ENCODE measurements around the gene CBARP.
"Not testable (repeated sequence)": the region's sequence is repeated elsewhere in the genome, so short reads cannot be mapped to it uniquely, and the experiment has no call there.

Gene CBARP

DNA sequence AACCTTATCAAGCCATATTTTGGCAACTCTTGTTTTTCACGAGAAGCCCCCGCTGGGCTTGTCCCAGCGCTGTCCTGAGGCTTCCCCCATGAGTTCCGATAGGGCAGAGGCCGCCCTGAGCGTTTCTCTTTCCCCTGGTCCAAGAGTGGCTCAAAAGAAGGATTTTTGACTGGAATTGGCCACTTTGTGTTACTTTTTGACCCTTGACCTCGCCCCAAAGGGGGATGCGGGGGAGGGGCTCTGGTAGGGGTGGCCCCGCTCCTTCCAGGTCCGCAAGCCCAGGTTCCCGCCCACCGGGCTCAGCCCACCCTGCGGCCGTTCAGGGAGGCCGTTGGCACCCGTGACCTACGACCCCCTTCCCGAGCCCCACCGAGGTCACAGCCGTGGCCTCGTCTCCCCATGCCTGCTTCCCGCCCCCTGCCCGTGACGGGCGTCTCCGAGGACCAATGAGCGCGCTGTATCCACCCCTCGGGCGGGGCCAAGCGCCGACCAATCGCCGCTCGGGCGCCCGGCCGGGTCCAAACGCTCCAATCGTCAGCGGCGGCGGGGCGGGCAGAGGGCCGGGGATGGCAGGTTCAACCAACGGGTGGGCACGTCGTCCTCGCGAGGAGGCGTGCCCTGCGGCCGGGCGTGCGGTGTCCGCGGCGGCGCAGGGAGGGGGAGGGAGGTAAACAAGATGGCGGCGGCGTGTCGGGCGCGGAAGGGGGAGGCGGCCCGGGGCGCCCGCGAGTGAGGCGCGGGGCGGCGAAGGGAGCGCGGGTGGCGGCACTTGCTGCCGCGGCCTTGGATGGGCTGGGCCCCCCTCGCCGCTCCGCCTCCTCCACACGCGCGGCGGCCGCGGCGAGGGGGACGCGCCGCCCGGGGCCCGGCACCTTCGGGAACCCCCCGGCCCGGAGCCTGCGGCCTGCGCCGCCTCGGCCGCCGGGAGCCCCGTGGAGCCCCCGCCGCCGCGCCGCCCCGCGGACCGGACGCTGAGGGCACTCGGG, 32.4 kb downstream of the CBARP start, which contains the start of gene STK11:
Gene STK11 (plus strand): TSS at position 665 of the 986 bp plus-strand sequence. CDS start 1,136 bp downstream, outside the sequence.
- H3K27me3 ChIP-seq (ENCODE audit: control insufficient read depth, insufficient read depth, low read length, poor library complexity, severe bottlenecking): peaks cover 7% of the 10 kb centered on the region
- H3K9me3 ChIP-seq (ENCODE audit: control insufficient read depth, low read length): no peaks in the 10 kb centered on the region
- no peaks in the 10 kb centered on the region for H3K36me3 ChIP-seq (ENCODE audit: control insufficient read depth, insufficient read depth, low read length)
- peak within 1 kb of the TSS; percentile 50 for H3K27ac ChIP-seq (ENCODE audit: insufficient read depth, low read depth, low read length, poor library complexity, severe bottlenecking)
- H3K4me3 ChIP-seq (ENCODE audit: insufficient read depth, low read depth, low read length): peak within 1 kb of the TSS; percentile 72
- H3K4me1 ChIP-seq (ENCODE audit: control insufficient read depth, insufficient read depth, low read length): peaks cover 6% of the 10 kb centered on the region
- 3% methylated on average over 114 of the region's 114 CpGs for WGBS, 2 experiments

DNA sequence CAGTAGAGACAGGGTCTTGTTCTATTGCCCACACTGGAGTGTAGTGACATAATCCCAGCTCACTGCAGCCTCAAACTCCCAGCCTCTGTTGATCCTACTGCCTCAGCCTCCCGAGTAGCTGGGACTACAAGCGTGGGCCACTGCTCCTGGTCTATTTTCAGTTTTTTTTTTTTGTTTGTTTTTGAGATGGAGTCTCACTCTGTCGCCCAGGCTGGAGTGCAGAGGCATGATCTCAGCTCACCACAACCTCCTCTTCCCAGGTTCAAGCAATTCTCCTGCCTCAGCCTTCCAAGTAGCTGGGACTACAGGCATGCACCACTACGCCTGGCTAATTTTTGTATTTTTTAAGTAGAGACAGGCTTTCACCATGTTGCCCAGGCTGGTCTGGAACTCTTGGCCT, 37.2 kb downstream of the CBARP start:
- not testable (repeated sequence) for H3K27ac ChIP-seq (ENCODE audit: insufficient read depth, low read depth, low read length, poor library complexity, severe bottlenecking); H3K36me3 ChIP-seq (ENCODE audit: control insufficient read depth, insufficient read depth, low read length); H3K9me3 ChIP-seq (ENCODE audit: control insufficient read depth, low read length); H3K27me3 ChIP-seq (ENCODE audit: control insufficient read depth, insufficient read depth, low read length, poor library complexity, severe bottlenecking); H3K4me3 ChIP-seq (ENCODE audit: insufficient read depth, low read depth, low read length); H3K4me1 ChIP-seq (ENCODE audit: control insufficient read depth, insufficient read depth, low read length)
- WGBS, 2 experiments: 87 to 90% methylated on average over 4 of the region's 4 CpGs

- Histone ChIP-seq H3K9me3 (ENCODE audit: control insufficient read depth, low read length) (no peaks in the 10 kb centered on the region), H3K27me3 (ENCODE audit: control insufficient read depth, insufficient read depth, low read length, poor library complexity, severe bottlenecking) (no peaks in the 10 kb centered on the region), H3K4me3 (ENCODE audit: insufficient read depth, low read depth, low read length) (no peak overlapping the region), H3K27ac (ENCODE audit: insufficient read depth, low read depth, low read length, poor library complexity, severe bottlenecking) (no peak overlapping the region), H3K36me3 (ENCODE audit: control insufficient read depth, insufficient read depth, low read length) (no peaks in the 10 kb centered on the region), H3K4me1 (ENCODE audit: control insufficient read depth, insufficient read depth, low read length) (no peaks in the 10 kb centered on the region)
- 84 to 86% methylated on average over 10 of the region's 10 CpGs for WGBS, 2 experiments
Observed at GRCh38 chr19:1199531-1199930, 38.3 kb downstream of the CBARP start.

- Histone ChIP-seq H3K4me3 (ENCODE audit: insufficient read depth, low read depth, low read length) (no peak overlapping the region), H3K36me3 (ENCODE audit: control insufficient read depth, insufficient read depth, low read length) (no peaks in the 10 kb centered on the region), H3K4me1 (ENCODE audit: control insufficient read depth, insufficient read depth, low read length) (no peaks in the 10 kb centered on the region), H3K27me3 (ENCODE audit: control insufficient read depth, insufficient read depth, low read length, poor library complexity, severe bottlenecking) (no peaks in the 10 kb centered on the region), H3K9me3 (ENCODE audit: control insufficient read depth, low read length) (no peaks in the 10 kb centered on the region), H3K27ac (ENCODE audit: insufficient read depth, low read depth, low read length, poor library complexity, severe bottlenecking) (no peak overlapping the region)
- 83 to 85% methylated on average over 9 of the region's 9 CpGs for whole genome bisulfite sequencing, 2 experiments
Observed at GRCh38 chr19:1189419-1189818, 48.4 kb downstream of the CBARP start.

DNA sequence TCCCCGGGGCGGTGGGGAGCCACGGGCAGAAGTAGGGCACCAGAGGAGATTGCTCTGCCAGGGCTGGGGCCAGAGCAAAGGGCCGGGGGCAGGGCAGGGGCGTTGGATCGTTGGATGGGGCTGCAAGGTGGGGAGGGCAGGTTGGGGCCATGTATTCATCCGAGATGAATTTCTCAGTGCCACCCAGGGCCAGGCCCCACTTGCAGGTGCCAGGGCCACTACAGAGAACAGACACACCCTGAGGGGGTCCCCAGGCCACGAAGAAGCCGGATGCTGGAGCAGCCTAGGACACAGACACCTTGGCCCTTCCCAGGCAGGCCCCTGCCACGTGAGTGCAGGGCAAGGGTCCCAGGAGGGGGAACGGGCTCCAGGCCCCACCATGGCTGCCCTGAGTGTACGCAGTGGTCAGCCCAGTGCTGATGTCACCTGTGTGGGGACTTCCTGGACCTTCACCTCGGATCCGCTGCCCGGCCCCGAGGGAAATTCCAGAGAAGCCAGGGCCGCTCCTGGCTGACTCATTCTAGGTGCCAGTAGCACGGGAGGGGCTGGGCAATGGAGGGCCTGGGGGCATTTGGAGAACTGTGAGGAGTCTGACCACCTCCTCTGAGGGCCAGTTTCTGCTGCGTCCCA, 54.1 kb downstream of the CBARP start:
- Histone ChIP-seq H3K36me3 (ENCODE audit: control insufficient read depth, insufficient read depth, low read length) (no peaks in the 10 kb centered on the region), H3K4me3 (ENCODE audit: insufficient read depth, low read depth, low read length) (no peak overlapping the region), H3K4me1 (ENCODE audit: control insufficient read depth, insufficient read depth, low read length) (no peaks in the 10 kb centered on the region), H3K9me3 (ENCODE audit: control insufficient read depth, low read length) (no peaks in the 10 kb centered on the region), H3K27me3 (ENCODE audit: control insufficient read depth, insufficient read depth, low read length, poor library complexity, severe bottlenecking) (no peaks in the 10 kb centered on the region), H3K27ac (ENCODE audit: insufficient read depth, low read depth, low read length, poor library complexity, severe bottlenecking) (no peak overlapping the region)
- 84 to 88% methylated on average over 19 of the region's 19 CpGs for WGBS, 2 experiments

DNA sequence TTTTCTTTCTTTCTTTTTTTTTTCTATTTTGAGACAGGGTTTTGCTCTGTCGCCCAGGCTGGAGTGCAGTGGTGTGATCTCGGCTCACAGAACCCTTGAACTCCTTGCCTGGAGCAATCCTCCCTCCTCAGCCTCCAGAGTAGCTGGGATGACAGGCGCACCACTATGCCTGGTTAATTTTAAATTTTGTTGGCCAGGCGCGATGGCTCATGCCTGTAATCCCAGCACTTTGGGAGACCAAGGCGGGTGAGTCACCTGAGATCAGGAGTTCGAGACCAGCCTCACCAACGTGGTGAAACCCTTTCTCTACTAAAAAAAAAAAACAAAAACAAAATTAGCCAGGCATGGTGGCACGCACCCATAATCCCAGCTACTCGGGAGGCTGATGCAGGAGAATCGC, 55.1 kb downstream of the CBARP start:
- Histone ChIP-seq H3K4me3 (ENCODE audit: insufficient read depth, low read depth, low read length) (no peak overlapping the region), H3K9me3 (ENCODE audit: control insufficient read depth, low read length) (no peaks in the 10 kb centered on the region), H3K36me3 (ENCODE audit: control insufficient read depth, insufficient read depth, low read length) (no peaks in the 10 kb centered on the region), H3K27ac (ENCODE audit: insufficient read depth, low read depth, low read length, poor library complexity, severe bottlenecking) (no peak overlapping the region), H3K27me3 (ENCODE audit: control insufficient read depth, insufficient read depth, low read length, poor library complexity, severe bottlenecking) (no peaks in the 10 kb centered on the region), H3K4me1 (ENCODE audit: control insufficient read depth, insufficient read depth, low read length) (no peaks in the 10 kb centered on the region)
- 88 to 93% methylated on average over 11 of the region's 11 CpGs for whole genome bisulfite sequencing, 2 experiments

DNA sequence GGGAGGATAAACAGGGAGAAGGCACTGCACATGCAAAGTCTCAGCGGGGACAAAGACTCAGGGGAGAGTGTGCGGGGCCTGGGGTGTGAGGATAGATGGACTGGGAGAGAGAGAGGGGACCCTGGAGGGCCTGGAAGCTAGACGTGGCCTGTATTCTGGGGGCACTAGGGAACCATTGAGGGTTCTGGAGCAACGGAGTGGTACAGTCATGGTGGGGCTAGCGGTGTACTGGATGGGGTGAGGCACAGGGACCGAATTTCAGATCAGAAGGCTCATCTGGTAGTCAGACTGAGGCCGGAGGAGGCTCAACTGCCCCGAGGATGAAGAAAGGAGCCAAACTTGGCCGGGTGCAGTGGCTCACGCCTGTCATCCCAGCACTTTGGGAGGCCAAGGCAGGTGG, 55.7 kb downstream of the CBARP start:
- no peak overlapping the region for H3K4me3 ChIP-seq (ENCODE audit: insufficient read depth, low read depth, low read length)
- no peaks in the 10 kb centered on the region for H3K36me3 ChIP-seq (ENCODE audit: control insufficient read depth, insufficient read depth, low read length)
- WGBS, 2 experiments: 93 to 94% methylated on average over 10 of the region's 10 CpGs
- H3K4me1 ChIP-seq (ENCODE audit: control insufficient read depth, insufficient read depth, low read length): no peaks in the 10 kb centered on the region
- no peak overlapping the region for H3K27ac ChIP-seq (ENCODE audit: insufficient read depth, low read depth, low read length, poor library complexity, severe bottlenecking)
- no peaks in the 10 kb centered on the region for H3K27me3 ChIP-seq (ENCODE audit: control insufficient read depth, insufficient read depth, low read length, poor library complexity, severe bottlenecking)
- H3K9me3 ChIP-seq (ENCODE audit: control insufficient read depth, low read length): no peaks in the 10 kb centered on the region

DNA sequence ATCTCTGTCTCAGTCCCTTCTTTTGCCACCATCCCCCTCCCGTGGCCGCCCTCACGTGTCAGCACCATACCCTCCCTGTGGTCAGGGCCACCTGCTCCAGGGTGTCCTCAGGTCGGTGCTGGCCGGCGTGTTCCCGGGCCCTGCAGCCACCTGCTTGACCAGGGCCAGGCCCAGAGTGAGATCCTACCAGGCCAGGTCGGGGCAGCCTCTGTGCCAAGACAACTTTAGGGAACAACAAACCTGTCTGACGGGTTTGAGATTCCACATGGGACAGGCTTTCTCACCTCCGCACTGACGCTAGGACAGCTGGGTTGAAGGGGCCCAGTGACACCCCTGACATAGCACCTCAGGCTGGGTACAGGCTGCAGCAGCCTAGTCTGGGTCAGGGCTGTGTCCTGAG, 56.2 kb downstream of the CBARP start:
- Histone ChIP-seq H3K9me3 (ENCODE audit: control insufficient read depth, low read length) (no peaks in the 10 kb centered on the region), H3K4me3 (ENCODE audit: insufficient read depth, low read depth, low read length) (no peak overlapping the region), H3K4me1 (ENCODE audit: control insufficient read depth, insufficient read depth, low read length) (no peaks in the 10 kb centered on the region), H3K27me3 (ENCODE audit: control insufficient read depth, insufficient read depth, low read length, poor library complexity, severe bottlenecking) (no peaks in the 10 kb centered on the region), H3K27ac (ENCODE audit: insufficient read depth, low read depth, low read length, poor library complexity, severe bottlenecking) (no peak overlapping the region), H3K36me3 (ENCODE audit: control insufficient read depth, insufficient read depth, low read length) (no peaks in the 10 kb centered on the region)
- 92% methylated on average over 11 of the region's 11 CpGs for WGBS, 2 experiments
